HepG2 (cell line): ENCODE data around the gene ALDOA. TPM values are rescaled to one million over a fixed set of nuclear protein-coding genes. Genes with fewer than 3 reads are reported as not detected.

Experiments used
- ATAC-seq: fragments of 200-7000 bp; cut with Tn5 transposase; 3 replicates; pipeline ENCODE4 v1.9.1; 2020; ENCODE audit warnings: mild to moderate bottlenecking, moderate library complexity
- BruUV-seq: library from RNA; stranded (reverse); fragments of 400-500 nt; replicated peaks from 2 replicates; lab custom pipeline; 2021; lab: Mats Ljungman, UMichigan
- CTCF ChIA-PET: fragments of 300-600 bp; formaldehyde crosslinking; extraction: SDS; loops from one replicate; lab custom pipeline; 2021; ENCODE audit warnings: low total read pairs, inconsistent platforms, low intra/inter-chr PET ratio; lab: Yijun Ruan, JAX
- POLR2A ChIA-PET: fragments of 350-600 bp; sonication (Branson Sonifier 250); formaldehyde crosslinking; loops from one replicate; lab custom pipeline; 2020; ENCODE audit warnings: antibody characterized with exemption, inconsistent platforms; lab: Yijun Ruan, JAX
- DNase-seq: peaks from one replicate; pipeline ENCODE4 v3.0.0-alpha.2; 2015; ENCODE audit warnings: low spot score
- FAIRE-seq: peaks from 3 replicates; lab custom pipeline; 2011; peaks lifted over from hg19 to GRCh38; lab: Jason Lieb, UNC
- H2AFZ ChIP-seq: one replicate; pipeline ENCODE4 v1.6.1; 2011; ENCODE audit warnings: low read length, inconsistent platforms
- H3K27ac ChIP-seq: fragments of 300-600 bp; 3 replicates; pipeline ENCODE4 v1.8.0; 2011; ENCODE audit warnings: mixed run types, mild to moderate bottlenecking, mixed read lengths, low read length, inconsistent platforms; ENCODE audit not compliant: insufficient read depth; ENCODE audit errors: extremely low read length
- H3K27me3 ChIP-seq, 2 experiments: fragments of 200-600 bp in 1 of 2; 2 replicates in 1 of 2; 3 replicates in 1 of 2; pipeline versions ENCODE4 v1.6.0 to v1.8.0; 2011; ENCODE audit warnings: low read length in 2 of 2, mild to moderate bottlenecking in 2 of 2, moderate library complexity in 2 of 2, inconsistent platforms in 1 of 2; ENCODE audit not compliant: insufficient read depth in 2 of 2, control insufficient read depth in 1 of 2
- H3K36me3 ChIP-seq, 2 experiments: fragments of 200-600 bp in 1 of 2; replicated peaks in 1 of 2; 2 replicates in 1 of 2; 3 replicates in 1 of 2; pipeline versions ENCODE4 v1.5.1 to v1.8.0; 2011; ENCODE audit warnings: low read length in 2 of 2, inconsistent platforms in 1 of 2; ENCODE audit not compliant: insufficient read depth in 2 of 2, control insufficient read depth in 1 of 2
- H3K4me1 ChIP-seq: 2 replicates; pipeline ENCODE4 v1.5.1; 2012; ENCODE audit warnings: low read length, inconsistent platforms; ENCODE audit not compliant: insufficient read depth
- H3K4me2 ChIP-seq: 2 replicates; pipeline ENCODE4 v1.6.0; 2011; ENCODE audit warnings: low read depth, low read length, inconsistent platforms
- H3K4me3 ChIP-seq, 3 experiments: fragments of 200-600 bp in 1 of 3; sonication (generic), shearing (Covaris generic) in 1 of 3; replicated peaks in 1 of 3; 2 replicates each; pipeline ENCODE4 v1.5.1; 2011 to 2016; ENCODE audit warnings: low read length in 3 of 3, inconsistent platforms in 2 of 3, low read depth in 2 of 3, mild to moderate bottlenecking in 2 of 3, control low read depth in 1 of 3, mixed read lengths in 1 of 3; ENCODE audit not compliant: insufficient read depth in 1 of 3
- H3K79me2 ChIP-seq: one replicate; pipeline ENCODE4 v1.6.1; 2011; ENCODE audit warnings: low read length, inconsistent platforms; ENCODE audit not compliant: insufficient read depth
- H3K9ac ChIP-seq: 2 replicates; pipeline ENCODE4 v1.6.0; 2011; ENCODE audit warnings: mild to moderate bottlenecking, low read depth, low read length, inconsistent platforms; ENCODE audit not compliant: insufficient read depth
- H3K9me3 ChIP-seq: 2 replicates; pipeline ENCODE4 v1.5.1; 2012; ENCODE audit warnings: mild to moderate bottlenecking, low read length
- H4K20me1 ChIP-seq: 2 replicates; pipeline ENCODE4 v1.6.0; 2011; ENCODE audit warnings: inconsistent platforms, mild to moderate bottlenecking, low read length, moderate library complexity; ENCODE audit not compliant: insufficient read depth
- GLI4 ChIP-seq: sonication (generic); formaldehyde crosslinking; IDR thresholded peaks from 2 replicates; pipeline ENCODE4 v1.5.1; 2020; ENCODE audit warnings: missing genetic modification reagents, mild to moderate bottlenecking, moderate library complexity, borderline replicate concordance
- ISL2 ChIP-seq: sonication (generic); formaldehyde crosslinking; IDR thresholded peaks from 2 replicates; pipeline ENCODE4 v1.5.0; 2020; ENCODE audit warnings: missing genetic modification reagents
- KDM3A ChIP-seq: IDR thresholded peaks from 2 replicates; pipeline ENCODE4 v1.6.1; 2018; ENCODE audit warnings: low read depth, missing compliant biosample characterization
- KDM4B ChIP-seq: sonication (generic); formaldehyde crosslinking; IDR thresholded peaks from 2 replicates; pipeline ENCODE4 v1.4.0; 2020; ENCODE audit warnings: missing genetic modification reagents
- MBD4 ChIP-seq: IDR thresholded peaks from 2 replicates; pipeline ENCODE4 v1.6.1; 2012; ENCODE audit warnings: low read length, inconsistent platforms, borderline replicate concordance
- POLR2G ChIP-seq: fragments of 200-400 bp; formaldehyde crosslinking; IDR thresholded peaks from 2 replicates; pipeline ENCODE4 v1.6.1; 2018; ENCODE audit warnings: mild to moderate bottlenecking, low read depth, low read length, moderate library complexity
- PRPF4 ChIP-seq: fragments of 200-400 bp; formaldehyde crosslinking; IDR thresholded peaks from 2 replicates; pipeline ENCODE4 v1.6.1; 2016; ENCODE audit warnings: low read length, low read depth; ENCODE audit not compliant: poor library complexity, severe bottlenecking
- TOE1 ChIP-seq: sonication (generic); formaldehyde crosslinking; IDR thresholded peaks from 2 replicates; pipeline ENCODE4 v1.4.0; 2020; ENCODE audit warnings: mild to moderate bottlenecking, missing genetic modification reagents
- U2AF1 ChIP-seq: fragments of 200-400 bp; formaldehyde crosslinking; optimal IDR thresholded peaks from 2 replicates; pipeline ENCODE3; 2017; ENCODE audit warnings: mild to moderate bottlenecking, low read depth, low read length
- ZMAT3 ChIP-seq: sonication (generic); formaldehyde crosslinking; conservative IDR thresholded peaks from 2 replicates; pipeline ENCODE4 v1.7.0; 2021; ENCODE audit warnings: missing genetic modification reagents
- ZMYM3 ChIP-seq: sonication (generic); formaldehyde crosslinking; IDR thresholded peaks from 2 replicates; pipeline ENCODE4 v1.5.1; 2020; ENCODE audit warnings: mild to moderate bottlenecking, missing genetic modification reagents
- ZNF274 ChIP-seq: sonication (generic); formaldehyde crosslinking; IDR thresholded peaks from 2 replicates; pipeline ENCODE4 v1.5.1; 2020; ENCODE audit warnings: mild to moderate bottlenecking, missing genetic modification reagents
- ZNF331 ChIP-seq: sonication (generic); formaldehyde crosslinking; IDR thresholded peaks from 2 replicates; pipeline ENCODE4 v1.4.0; 2020; ENCODE audit warnings: missing genetic modification reagents
- ZNF34 ChIP-seq: sonication (generic); formaldehyde crosslinking; IDR thresholded peaks from 2 replicates; pipeline ENCODE4 v1.4.0; 2020; ENCODE audit warnings: mild to moderate bottlenecking, missing genetic modification reagents, borderline replicate concordance
- ZNF441 ChIP-seq: sonication (generic); formaldehyde crosslinking; IDR thresholded peaks from 2 replicates; pipeline ENCODE4 v1.7.0; 2021; ENCODE audit warnings: missing genetic modification reagents, borderline replicate concordance
- ZNF749 ChIP-seq: sonication (generic); formaldehyde crosslinking; IDR thresholded peaks from 2 replicates; pipeline ENCODE4 v1.8.0; 2022; ENCODE audit warnings: mild to moderate bottlenecking, missing genetic modification reagents, moderate library complexity, borderline replicate concordance
- ZNF766 ChIP-seq: sonication (generic); formaldehyde crosslinking; IDR thresholded peaks from 2 replicates; pipeline ENCODE4 v1.5.0; 2020; ENCODE audit warnings: missing genetic modification reagents, borderline replicate concordance
- ZSCAN22 ChIP-seq: sonication (generic); formaldehyde crosslinking; IDR thresholded peaks from 2 replicates; pipeline ENCODE4 v1.4.0; 2020; ENCODE audit warnings: mild to moderate bottlenecking, missing genetic modification reagents
- WGBS: methylation state at CpG from one replicate; pipeline ENCODE4 v1.1.6; 2017; ENCODE audit warnings: low lambda C conversion rate; 5-methylcytosine and 5-hydroxymethylcytosine counted together
- in situ Hi-C: cut with HindIII; loops from 2 replicates; pipeline ENCODE4 v1.10.0; 2017; ENCODE audit warnings: low pct_unique_long_range_greater_than_20kb; ENCODE audit not compliant: extremely low pct_ligation_motif_present
- intact Hi-C: fragments of 100-400 bp; cut with micrococcal nuclease; formaldehyde crosslinking; loops from one replicate; pipeline ENCODE4 v1.10.0; 2022; ENCODE audit not compliant: unreplicated experiment
- polyA plus RNA-seq, 8 experiments: library from polyadenylated mRNA; depleted of rRNA in 3 of 8; stranded (reverse) in 7 of 8; unstranded in 1 of 8; fragments of >200 nt; fragmentation: Illumina TruSeq in 4 of 8; extraction: Trizol in 4 of 8; gene quantifications; 2 replicates each; pipeline versions ENCODE4 v1.2.1 to v1.2.3, GENCODE V29; 2011 to 2016; ENCODE audit warnings: low read depth in 4 of 8, missing spikeins in 1 of 8, mixed read lengths in 1 of 8; ENCODE audit not compliant: insufficient read depth in 1 of 8
- total RNA-seq, 5 experiments: library from RNA; depleted of rRNA; stranded (reverse); fragments of >200 nt; fragmentation: Illumina TruSeq; extraction: Trizol; gene quantifications; 2 replicates each; pipeline ENCODE4 v1.2.3, GENCODE V29; 2016; ENCODE audit warnings: low read depth in 1 of 5
- TF ChIP-seq, protein P1 (sequence below): sonication (generic); formaldehyde crosslinking; IDR thresholded peaks from 2 replicates; pipeline ENCODE4 v1.8.1; 2023; ENCODE audit warnings: mild to moderate bottlenecking, missing genetic modification reagents
- TF ChIP-seq, protein P2 (sequence below): sonication (generic); formaldehyde crosslinking; IDR thresholded peaks from 2 replicates; pipeline ENCODE4 v1.9.0; 2021; ENCODE audit warnings: missing genetic modification reagents, borderline replicate concordance

The ALDOA gene
- total and polyA plus RNA-seq, 2 of the 13 experiments (the other 11 are each of a cell fraction or from before 2014, with no cell fraction given), result 925 to 1,884 TPM

DNA sequence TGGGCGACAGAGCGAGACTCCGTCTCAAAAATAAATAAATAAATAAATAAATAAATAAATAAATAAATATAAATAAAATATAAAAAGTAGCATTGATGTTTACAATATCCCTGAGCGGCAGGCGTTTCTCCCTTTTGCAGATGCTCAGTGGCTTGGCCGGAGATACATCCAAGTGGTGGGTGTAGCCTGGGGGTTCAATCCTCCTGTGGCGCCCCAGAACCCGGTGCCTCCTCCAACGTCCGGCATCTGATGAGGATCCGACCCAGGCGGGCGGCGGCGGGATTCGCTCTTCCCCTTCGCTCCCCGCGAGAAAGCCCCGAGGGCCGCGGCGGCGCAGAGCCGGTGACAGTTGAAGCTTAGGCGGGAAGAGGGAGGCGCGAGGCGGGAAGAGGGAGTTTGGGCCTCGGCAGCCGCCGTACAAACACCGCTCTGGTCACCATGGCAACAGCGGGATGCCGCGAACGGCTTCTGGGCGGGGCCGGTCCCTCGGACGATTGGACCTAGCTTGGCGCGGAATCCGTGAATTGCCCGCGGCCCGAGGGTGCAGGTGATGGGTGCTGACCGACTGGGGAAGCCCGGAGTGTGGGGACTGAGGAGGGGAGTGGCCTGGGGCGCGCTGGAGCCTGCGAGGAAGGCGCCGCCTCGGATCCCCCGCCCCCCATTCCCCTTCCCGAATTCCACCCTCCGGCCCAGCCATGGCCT, 12.7 kb upstream of the ALDOA start:
- Histone ChIP-seq H3K9me3 (no peaks in the 10 kb centered on the region), H3K36me3 (no peaks in the 10 kb centered on the region), H3K27me3 (peaks cover 0 to 7% of the 10 kb centered on the region in 2 experiments; a peak in 2 of 5 replicates), H3K79me2 (no peaks in the 10 kb centered on the region), H2AFZ (no peak overlapping the region), H3K27ac (no peak overlapping the region), H4K20me1 (no peaks in the 10 kb centered on the region), H3K9ac (peak overlapping the region; percentile 51), H3K4me2 (peak overlapping the region; percentile 96), H3K4me1 (peaks cover 26% of the 10 kb centered on the region), H3K4me3 (peak overlapping the region; percentile 63 to 77 (median 75))
- ATAC-seq (peak; percentile 76), DNase-seq (peak; percentile 88), FAIRE-seq (no peak)
- ChIA-PET POLR2A (interaction anchor here (1.0 to 5.6 kb wide), 5 partner anchors 12 to 237 kb away, joined by 3 to 66 read pairs (median 4); partner anchors contain the start of genes ALDOA, PAGR1, SEZ6L2 and TBX6), CTCF (interaction anchor here (1.2 kb wide), 1 partner anchor 21 kb away, joined by 5 read pairs; no protein-coding TSS in a partner anchor)
- WGBS, result 19% methylated on average over 18 of the region's 58 CpGs
- in situ Hi-C loops, result no loop called here
- BruUV-seq, result no TSS peak
- intact Hi-C loops, result no loop called here
- TF ChIP-seq ZNF34 (CRISPR knock-in tag) (no peak; the same call in 1 of the 2 replicates), ZNF749 (CRISPR knock-in tag) (peak; percentile 94; the same call in 1 of the 2 replicates), ZNF766 (CRISPR knock-in tag) (peak; percentile 94), ZNF441 (CRISPR knock-in tag) (peak; percentile 65; the same call in 1 of the 2 replicates), KDM4B (peak; percentile 89), ISL2 (CRISPR knock-in tag) (peak; percentile 69), ZNF331 (CRISPR knock-in tag) (peak; percentile 97), PRPF4 (no peak), MBD4 (no peak), ZNF274 (CRISPR knock-in tag) (peak; percentile 98), KDM3A (CRISPR knock-in tag) (peak; percentile 96), POLR2G (no peak), TOE1 (peak; percentile 85; the same call in 1 of the 2 replicates), GLI4 (CRISPR knock-in tag) (peak; percentile 53; the same call in 1 of the 2 replicates), ZMYM3 (CRISPR knock-in tag) (peak; percentile 95), ZSCAN22 (CRISPR knock-in tag) (0 out of 2 replicates have a peak, but pooled peaks have one; percentile 72), ZMAT3 (CRISPR knock-in tag) (peak; percentile 74; the same call in 1 of the 2 replicates), U2AF1 (no peak)
- TF ChIP-seq, protein P1, sequence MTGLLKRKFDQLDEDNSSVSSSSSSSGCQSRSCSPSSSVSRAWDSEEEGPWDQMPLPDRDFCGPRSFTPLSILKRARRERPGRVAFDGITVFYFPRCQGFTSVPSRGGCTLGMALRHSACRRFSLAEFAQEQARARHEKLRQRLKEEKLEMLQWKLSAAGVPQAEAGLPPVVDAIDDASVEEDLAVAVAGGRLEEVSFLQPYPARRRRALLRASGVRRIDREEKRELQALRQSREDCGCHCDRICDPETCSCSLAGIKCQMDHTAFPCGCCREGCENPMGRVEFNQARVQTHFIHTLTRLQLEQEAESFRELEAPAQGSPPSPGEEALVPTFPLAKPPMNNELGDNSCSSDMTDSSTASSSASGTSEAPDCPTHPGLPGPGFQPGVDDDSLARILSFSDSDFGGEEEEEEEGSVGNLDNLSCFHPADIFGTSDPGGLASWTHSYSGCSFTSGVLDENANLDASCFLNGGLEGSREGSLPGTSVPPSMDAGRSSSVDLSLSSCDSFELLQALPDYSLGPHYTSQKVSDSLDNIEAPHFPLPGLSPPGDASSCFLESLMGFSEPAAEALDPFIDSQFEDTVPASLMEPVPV (CRISPR knock-in tag), result peak; percentile 98
- TF ChIP-seq, protein P2, sequence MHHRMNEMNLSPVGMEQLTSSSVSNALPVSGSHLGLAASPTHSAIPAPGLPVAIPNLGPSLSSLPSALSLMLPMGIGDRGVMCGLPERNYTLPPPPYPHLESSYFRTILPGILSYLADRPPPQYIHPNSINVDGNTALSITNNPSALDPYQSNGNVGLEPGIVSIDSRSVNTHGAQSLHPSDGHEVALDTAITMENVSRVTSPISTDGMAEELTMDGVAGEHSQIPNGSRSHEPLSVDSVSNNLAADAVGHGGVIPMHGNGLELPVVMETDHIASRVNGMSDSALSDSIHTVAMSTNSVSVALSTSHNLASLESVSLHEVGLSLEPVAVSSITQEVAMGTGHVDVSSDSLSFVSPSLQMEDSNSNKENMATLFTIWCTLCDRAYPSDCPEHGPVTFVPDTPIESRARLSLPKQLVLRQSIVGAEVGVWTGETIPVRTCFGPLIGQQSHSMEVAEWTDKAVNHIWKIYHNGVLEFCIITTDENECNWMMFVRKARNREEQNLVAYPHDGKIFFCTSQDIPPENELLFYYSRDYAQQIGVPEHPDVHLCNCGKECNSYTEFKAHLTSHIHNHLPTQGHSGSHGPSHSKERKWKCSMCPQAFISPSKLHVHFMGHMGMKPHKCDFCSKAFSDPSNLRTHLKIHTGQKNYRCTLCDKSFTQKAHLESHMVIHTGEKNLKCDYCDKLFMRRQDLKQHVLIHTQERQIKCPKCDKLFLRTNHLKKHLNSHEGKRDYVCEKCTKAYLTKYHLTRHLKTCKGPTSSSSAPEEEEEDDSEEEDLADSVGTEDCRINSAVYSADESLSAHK, result peak; percentile 85; the same call in 1 of the 2 replicates
